ENCODE results near the gene BTBD9. TPM values are rescaled to one million over a fixed set of nuclear protein-coding genes. Genes with fewer than 3 reads are reported as not detected.

BTBD9 gene
- total and polyA plus RNA-seq, 2 donors (not counting 3 experiments of a cell fraction or from before 2014, with no cell fraction given): 4.9 to 15.0 TPM

- POLR2A ChIA-PET: no interaction called here
- no peak for FAIRE-seq
- intact Hi-C loops (cut with micrococcal nuclease): no loop called here
Measured at GRCh38 chr6:38282911-38283310, 356.8 kb downstream of the BTBD9 start.

More at GRCh38 chr6:38282911-38283310, 356.8 kb downstream of the BTBD9 start:
- H3K27me3 ChIP-seq (ENCODE audit: control insufficient read depth in 2 of 2, insufficient read depth in 2 of 2, low read length in 2 of 2): no peaks in the 10 kb centered on the region
- BruUV-seq (replicated peaks): no TSS peak
- H4K20me1 ChIP-seq (replicated peaks; ENCODE audit: control insufficient read depth, extremely low read depth, insufficient read depth, low read length): no peaks in the 10 kb centered on the region
- no peak overlapping the region for H3K4me2 ChIP-seq (ENCODE audit: insufficient read depth, low read length)
- H3K9ac ChIP-seq (replicated peaks; ENCODE audit: extremely low read depth, insufficient read depth, low read length): no peak overlapping the region
- H3K4me1 ChIP-seq (ENCODE audit: control insufficient read depth, extremely low read depth, insufficient read depth, low read length): peaks cover 17% of the 10 kb centered on the region
- no peaks in the 10 kb centered on the region for H3K36me3 ChIP-seq (ENCODE audit: control insufficient read depth in 2 of 2, extremely low read depth in 1 of 2, insufficient read depth in 2 of 2, low read length in 2 of 2)
- H3K4me3 ChIP-seq (replicated peaks in 1 of 3; ENCODE audit: insufficient read depth in 1 of 3, low read depth in 1 of 3, low read length in 3 of 3): no peak overlapping the region
- dilution Hi-C loops (cut with MboI; ENCODE audit: extremely low pct_ligation_motif_present, low sequenced_read_pairs): no loop called here
- H2AFZ ChIP-seq (ENCODE audit: low read depth, low read length): no peak overlapping the region
- TF ChIP-seq FOS (IDR thresholded peaks at IDR 0.05; ENCODE audit: borderline replicate concordance, insufficient read depth, low read length): no peak
- TF ChIP-seq GATA2 (IDR thresholded peaks at IDR 0.05; ENCODE audit: insufficient read depth, insufficient read length, low read depth, low read length): no peak
- no peak for TF ChIP-seq MYC (IDR thresholded peaks at IDR 0.05; ENCODE audit: low read depth, low read length)
- no peak for TF ChIP-seq MAX (IDR thresholded peaks at IDR 0.05; ENCODE audit: insufficient read depth, insufficient read length)
- TF ChIP-seq EZH2 (IDR thresholded peaks at IDR 0.05; ENCODE audit: borderline replicate concordance, low read depth, low read length, severe bottlenecking): no peak
- no peak for TF ChIP-seq CTCF (IDR thresholded peaks at IDR 0.05; ENCODE audit: extremely low read depth in 1 of 2, insufficient read depth in 1 of 2, low read depth in 1 of 2, low read length in 2 of 2)
- no peak for TF ChIP-seq POLR2A (IDR thresholded peaks at IDR 0.05; ENCODE audit: low read depth, low read length)
- no peak for TF ChIP-seq JUN (IDR thresholded peaks at IDR 0.05; ENCODE audit: borderline replicate concordance, insufficient read depth, insufficient read length, low read depth)
- no peak for TF ChIP-seq POLR2AphosphoS5 (IDR thresholded peaks at IDR 0.05; ENCODE audit: insufficient read depth, low read depth, low read length)
- H3K9me3 ChIP-seq (replicated peaks; ENCODE audit: control insufficient read depth, insufficient read depth, low read length): no peaks in the 10 kb centered on the region
- no peaks in the 10 kb centered on the region for H3K79me2 ChIP-seq (ENCODE audit: control insufficient read depth, insufficient read depth, low read length)
- DNase-seq (ENCODE audit: low read depth, low spot score): no peak
- CTCF ChIA-PET: no interaction called here
- H3K9me1 ChIP-seq (replicated peaks; ENCODE audit: control insufficient read depth, extremely low read depth, insufficient read depth, low read length): no peaks in the 10 kb centered on the region
- no peak overlapping the region for H3K27ac ChIP-seq (ENCODE audit: insufficient read depth, low read depth, low read length)

Data from endothelial cell of umbilical vein (primary cell).